HL-60 (cell line): ENCODE results near the gene HSBP1L1.

Experiments used
- DNase-seq, 2 experiments: peaks; one replicate each; pipeline ENCODE4 v3.0.0-alpha.2; 2010 to 2020; ENCODE audit warnings: low read depth in 1 of 2, low spot score in 1 of 2
- H3K27ac ChIP-seq: fragments of 250-450 bp; sonication (Bioruptor Pico); replicated peaks from 2 replicates; pipeline ENCODE4 v1.5.1; 2020; ENCODE audit warnings: mild to moderate bottlenecking, moderate library complexity
- H3K27me3 ChIP-seq: fragments of 250-450 bp; sonication (Bioruptor Pico); 2 replicates; pipeline ENCODE4 v1.5.1; 2021; ENCODE audit warnings: mild to moderate bottlenecking, moderate library complexity; ENCODE audit not compliant: insufficient read depth, poor library complexity, severe bottlenecking
- H3K4me3 ChIP-seq: replicated peaks from 2 replicates; pipeline ENCODE4 v1.5.1; 2011; ENCODE audit warnings: mild to moderate bottlenecking, control low read depth, low read length; ENCODE audit not compliant: insufficient read depth
- GABPA ChIP-seq: IDR thresholded peaks from 2 replicates; pipeline ENCODE4 v1.6.1; 2012; ENCODE audit warnings: low read depth
- POLR2AphosphoS5 ChIP-seq: IDR thresholded peaks from 2 replicates; pipeline ENCODE4 v1.6.1; 2012; ENCODE audit warnings: low read depth
- SPI1 ChIP-seq: IDR thresholded peaks from 2 replicates; pipeline ENCODE4 v1.6.1; 2012; ENCODE audit warnings: low read depth, mild to moderate bottlenecking, borderline replicate concordance
- TF ChIP-seq, protein P1 (sequence below): IDR thresholded peaks from one replicate; pipeline ENCODE4 v1.5.1; 2011; ENCODE audit warnings: low read length, control low read depth, inconsistent platforms; ENCODE audit not compliant: insufficient read depth
- TF ChIP-seq, protein P2 (sequence below): IDR thresholded peaks from 2 replicates; pipeline ENCODE4 v1.6.1; 2012; ENCODE audit warnings: low read depth; ENCODE audit not compliant: insufficient replicate concordance

Gene HSBP1L1

DNA sequence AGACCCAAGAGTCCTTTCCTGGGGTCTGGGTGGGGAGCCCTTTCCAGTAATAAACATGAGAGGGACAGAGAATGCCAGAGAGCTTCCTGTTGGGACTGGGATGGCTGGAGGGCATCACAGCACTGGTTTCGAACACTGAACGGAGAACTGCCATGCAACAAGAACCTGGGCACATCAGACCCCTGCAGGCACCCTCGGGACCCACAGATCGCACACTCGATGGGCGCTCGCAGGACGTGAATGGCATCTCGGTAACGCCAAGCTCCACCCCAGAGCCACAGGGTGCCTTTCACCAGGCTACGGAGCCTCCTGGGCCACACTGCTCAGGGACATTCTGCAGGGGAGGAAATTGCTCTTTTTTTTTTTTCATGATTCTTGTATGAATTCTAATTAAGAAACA is 38.1 kb upstream of the HSBP1L1 start:
- TF ChIP-seq POLR2AphosphoS5, result no peak
- no peak for TF ChIP-seq SPI1
- no peak for TF ChIP-seq GABPA
- TF ChIP-seq, protein P1, sequence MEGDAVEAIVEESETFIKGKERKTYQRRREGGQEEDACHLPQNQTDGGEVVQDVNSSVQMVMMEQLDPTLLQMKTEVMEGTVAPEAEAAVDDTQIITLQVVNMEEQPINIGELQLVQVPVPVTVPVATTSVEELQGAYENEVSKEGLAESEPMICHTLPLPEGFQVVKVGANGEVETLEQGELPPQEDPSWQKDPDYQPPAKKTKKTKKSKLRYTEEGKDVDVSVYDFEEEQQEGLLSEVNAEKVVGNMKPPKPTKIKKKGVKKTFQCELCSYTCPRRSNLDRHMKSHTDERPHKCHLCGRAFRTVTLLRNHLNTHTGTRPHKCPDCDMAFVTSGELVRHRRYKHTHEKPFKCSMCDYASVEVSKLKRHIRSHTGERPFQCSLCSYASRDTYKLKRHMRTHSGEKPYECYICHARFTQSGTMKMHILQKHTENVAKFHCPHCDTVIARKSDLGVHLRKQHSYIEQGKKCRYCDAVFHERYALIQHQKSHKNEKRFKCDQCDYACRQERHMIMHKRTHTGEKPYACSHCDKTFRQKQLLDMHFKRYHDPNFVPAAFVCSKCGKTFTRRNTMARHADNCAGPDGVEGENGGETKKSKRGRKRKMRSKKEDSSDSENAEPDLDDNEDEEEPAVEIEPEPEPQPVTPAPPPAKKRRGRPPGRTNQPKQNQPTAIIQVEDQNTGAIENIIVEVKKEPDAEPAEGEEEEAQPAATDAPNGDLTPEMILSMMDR, result no peak
- TF ChIP-seq, protein P2, sequence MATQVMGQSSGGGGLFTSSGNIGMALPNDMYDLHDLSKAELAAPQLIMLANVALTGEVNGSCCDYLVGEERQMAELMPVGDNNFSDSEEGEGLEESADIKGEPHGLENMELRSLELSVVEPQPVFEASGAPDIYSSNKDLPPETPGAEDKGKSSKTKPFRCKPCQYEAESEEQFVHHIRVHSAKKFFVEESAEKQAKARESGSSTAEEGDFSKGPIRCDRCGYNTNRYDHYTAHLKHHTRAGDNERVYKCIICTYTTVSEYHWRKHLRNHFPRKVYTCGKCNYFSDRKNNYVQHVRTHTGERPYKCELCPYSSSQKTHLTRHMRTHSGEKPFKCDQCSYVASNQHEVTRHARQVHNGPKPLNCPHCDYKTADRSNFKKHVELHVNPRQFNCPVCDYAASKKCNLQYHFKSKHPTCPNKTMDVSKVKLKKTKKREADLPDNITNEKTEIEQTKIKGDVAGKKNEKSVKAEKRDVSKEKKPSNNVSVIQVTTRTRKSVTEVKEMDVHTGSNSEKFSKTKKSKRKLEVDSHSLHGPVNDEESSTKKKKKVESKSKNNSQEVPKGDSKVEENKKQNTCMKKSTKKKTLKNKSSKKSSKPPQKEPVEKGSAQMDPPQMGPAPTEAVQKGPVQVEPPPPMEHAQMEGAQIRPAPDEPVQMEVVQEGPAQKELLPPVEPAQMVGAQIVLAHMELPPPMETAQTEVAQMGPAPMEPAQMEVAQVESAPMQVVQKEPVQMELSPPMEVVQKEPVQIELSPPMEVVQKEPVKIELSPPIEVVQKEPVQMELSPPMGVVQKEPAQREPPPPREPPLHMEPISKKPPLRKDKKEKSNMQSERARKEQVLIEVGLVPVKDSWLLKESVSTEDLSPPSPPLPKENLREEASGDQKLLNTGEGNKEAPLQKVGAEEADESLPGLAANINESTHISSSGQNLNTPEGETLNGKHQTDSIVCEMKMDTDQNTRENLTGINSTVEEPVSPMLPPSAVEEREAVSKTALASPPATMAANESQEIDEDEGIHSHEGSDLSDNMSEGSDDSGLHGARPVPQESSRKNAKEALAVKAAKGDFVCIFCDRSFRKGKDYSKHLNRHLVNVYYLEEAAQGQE, result no peak
- no peak overlapping the region for H3K4me3 ChIP-seq
- no peak overlapping the region for H3K27ac ChIP-seq
- H3K27me3 ChIP-seq, result no peaks in the 10 kb centered on the region
- DNase-seq, result no peak

DNA sequence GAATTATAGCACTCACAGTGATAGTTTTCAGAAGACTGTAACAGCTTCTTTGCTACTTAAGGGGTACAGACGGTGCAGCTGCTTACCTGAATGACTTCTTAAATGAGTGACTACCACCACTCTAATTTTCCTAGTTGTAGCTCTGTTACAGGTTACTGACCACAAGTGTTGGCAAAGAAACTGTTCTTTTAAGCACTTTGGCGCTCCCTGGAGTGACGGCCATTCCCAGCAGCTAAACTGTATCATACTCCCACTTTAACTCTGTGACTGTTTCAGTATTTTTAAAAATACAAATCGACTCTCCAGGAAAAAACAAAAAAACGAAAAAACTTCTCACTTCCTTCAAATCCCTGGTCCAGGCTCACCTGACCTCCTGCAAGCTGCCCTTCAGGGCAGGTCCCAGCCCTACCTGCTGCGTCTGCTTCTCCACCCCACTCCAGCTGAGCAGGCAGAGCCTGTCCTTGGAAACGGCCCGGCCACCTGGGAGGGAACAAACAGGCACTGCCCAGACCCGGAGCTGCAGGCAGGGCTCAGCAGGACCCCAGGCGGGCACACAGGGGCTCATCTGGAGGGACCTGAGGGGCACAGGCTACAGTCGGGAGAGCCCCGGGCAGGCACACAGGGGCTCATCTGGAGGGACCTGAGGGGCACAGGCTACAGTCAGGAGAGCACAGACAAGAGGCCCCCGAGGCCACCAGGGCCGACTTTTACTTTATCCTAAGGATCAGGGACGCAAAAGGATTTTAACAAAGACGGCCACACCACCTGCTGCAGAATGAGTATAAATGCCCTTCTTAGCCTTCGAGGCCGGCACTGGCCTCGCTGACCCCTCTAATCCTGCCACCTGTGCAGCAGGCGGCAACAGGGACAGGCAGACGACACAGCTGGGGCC is 37.5 kb upstream of the HSBP1L1 start:
- no peak overlapping the region for H3K4me3 ChIP-seq
- no peak for TF ChIP-seq GABPA

DNA sequence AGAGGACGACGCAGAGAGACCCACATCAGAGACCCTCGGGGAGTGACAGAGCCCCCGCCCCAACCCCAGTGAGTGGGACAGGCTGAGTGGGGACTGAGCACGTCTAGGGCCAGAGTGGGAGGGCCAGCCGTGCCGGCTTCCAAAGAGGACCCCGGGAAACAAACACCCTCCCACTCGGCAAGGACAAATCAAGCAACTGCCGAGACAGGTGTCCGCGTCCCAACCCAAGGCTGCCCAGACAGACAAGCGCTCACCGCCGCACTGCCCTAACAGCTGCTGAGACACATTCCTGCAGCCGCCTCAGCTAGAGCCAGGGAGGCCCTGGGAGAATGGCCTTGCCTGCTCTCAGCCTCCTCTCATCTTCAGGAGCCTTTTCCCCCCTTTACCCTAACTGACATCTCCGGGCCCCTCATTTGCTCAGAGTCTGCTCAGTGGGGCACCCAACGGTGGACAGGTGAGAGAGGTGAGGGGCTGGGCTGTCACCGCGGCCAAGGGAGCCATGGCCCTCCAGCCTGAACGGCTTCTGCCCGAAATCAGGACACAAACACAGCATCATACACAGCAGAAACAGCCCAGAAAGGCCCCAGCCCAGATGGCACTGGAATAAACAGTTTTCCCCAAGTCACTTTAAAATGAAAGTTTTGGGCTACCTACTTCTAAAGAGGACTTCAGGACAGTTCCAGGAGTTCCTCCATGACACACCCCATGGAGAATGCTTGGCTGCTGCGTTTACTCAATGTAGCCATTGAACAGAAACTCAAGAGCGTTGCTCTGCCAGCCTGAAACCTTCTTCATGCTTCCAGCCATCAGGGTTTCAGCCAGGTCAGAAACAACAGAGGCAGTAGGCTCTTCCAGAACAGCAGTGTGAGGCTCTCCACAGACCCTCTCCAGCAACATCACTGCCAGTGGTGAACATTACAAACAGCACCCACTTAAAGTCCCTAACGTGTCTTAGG is 36.6 kb upstream of the HSBP1L1 start:
- no peak for DNase-seq
- TF ChIP-seq POLR2AphosphoS5 (no peak), SPI1 (no peak), GABPA (no peak)
- TF ChIP-seq, protein P2, result no peak
- TF ChIP-seq, protein P1, result no peak
- Histone ChIP-seq H3K27me3 (no peaks in the 10 kb centered on the region), H3K4me3 (no peak overlapping the region), H3K27ac (no peak overlapping the region)

More for the DNA sequence above, 37.5 kb upstream of the HSBP1L1 start:
- no peak overlapping the region for H3K27ac ChIP-seq
- no peaks in the 10 kb centered on the region for H3K27me3 ChIP-seq
- no peak for DNase-seq

DNA sequence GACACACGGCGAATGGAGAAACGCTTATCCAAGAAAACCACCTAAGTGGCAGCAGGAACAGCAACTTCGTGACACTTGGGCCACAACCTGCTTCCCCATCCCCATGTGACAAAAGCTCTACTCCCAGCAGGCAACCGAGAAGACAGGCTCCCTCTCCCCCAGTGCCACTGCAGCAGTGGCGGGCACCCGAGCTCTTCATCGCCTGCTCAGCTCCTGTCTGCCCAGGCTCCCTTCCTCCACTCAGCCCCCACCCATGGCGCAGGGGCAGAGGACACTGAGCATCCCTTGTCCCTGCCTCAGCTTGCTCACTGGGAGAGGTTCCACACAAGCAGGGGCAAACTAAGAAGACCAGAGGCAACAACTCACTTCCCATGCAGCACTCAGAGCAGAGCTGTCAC is 35.9 kb upstream of the HSBP1L1 start:
- no peak overlapping the region for H3K27ac ChIP-seq
- TF ChIP-seq SPI1 (no peak), GABPA (no peak), POLR2AphosphoS5 (no peak)
- TF ChIP-seq, protein P1, result no peak
- TF ChIP-seq, protein P2, result no peak
- H3K4me3 ChIP-seq, result no peak overlapping the region
- no peak for DNase-seq
- no peaks in the 10 kb centered on the region for H3K27me3 ChIP-seq
